Neural progenitor cell (in vitro differentiated cells): ENCODE data around the gene SLC4A5.

ENCODE experiments used
- CTCF ChIP-seq: fragments of 200-600 bp; sonication (generic); IDR thresholded peaks from 2 replicates; pipeline ENCODE4 v1.5.1; 2017; ENCODE audit warnings: antibody characterized with exemption, mild to moderate bottlenecking
- EZH2 ChIP-seq: fragments of 200-600 bp; sonication (generic); IDR thresholded peaks from 2 replicates; pipeline ENCODE4 v1.6.1; 2017; ENCODE audit warnings: antibody characterized with exemption, mild to moderate bottlenecking, moderate library complexity

GRCh38 chr2:74275228-74275627 lies 68.0 kb downstream of the SLC4A5 start:
- no peak for TF ChIP-seq CTCF
- no peak for TF ChIP-seq EZH2
